ENCODE results near the gene AQP12B. TPM values are rescaled to one million over a fixed set of nuclear protein-coding genes. Genes with fewer than 3 reads are reported as not detected.

AQP12B gene
- total RNA-seq, 1 experiment from 2014 or later, result not detected

GRCh38 chr2:240640939-240641338 is 41.7 kb downstream of the AQP12B start:
- no peaks in the 10 kb centered on the region for H3K9me3 ChIP-seq (ENCODE audit: control insufficient read depth, low read depth, low read length)
- Mint-ChIP-seq H3K27me3 (ENCODE audit: low read depth) (peaks cover 36% of the 10 kb centered on the region), H3K4me1 (peaks cover 0 to 3% of the 10 kb centered on the region in 2 experiments; a peak in 1 of 4 replicates), H3K27ac (no peak overlapping the region), H3K36me3 (ENCODE audit: insufficient read depth in 1 of 3, low read depth in 3 of 3) (no peaks in the 10 kb centered on the region; a peak in 1 of 7 replicates), H3K9me3 (peaks cover 2 to 15% of the 10 kb centered on the region in 2 experiments; a peak in 4 of 5 replicates), H3K4me3 (no peak overlapping the region)
- H3K79me1 ChIP-seq (ENCODE audit: insufficient read depth, low read depth, low read length, poor library complexity, severe bottlenecking), result no peaks in the 10 kb centered on the region
- no peaks in the 10 kb centered on the region for H3K23me2 ChIP-seq (ENCODE audit: insufficient read length, low read depth, low read length, poor library complexity, severe bottlenecking)
- no peak overlapping the region for H3K18ac ChIP-seq (ENCODE audit: insufficient read length, low read depth, low read length)
- H3T11ph ChIP-seq (ENCODE audit: low read length), result no peak overlapping the region
- no peak overlapping the region for H2AK5ac ChIP-seq (ENCODE audit: insufficient read length, low read length)
- H3K79me2 ChIP-seq (ENCODE audit: insufficient read depth, low read length), result no peaks in the 10 kb centered on the region
- no peaks in the 10 kb centered on the region for H4K20me1 ChIP-seq (ENCODE audit: control insufficient read depth, insufficient read depth, insufficient read length)
- H4K8ac ChIP-seq (replicated peaks; ENCODE audit: insufficient read length, low read depth, low read length), result no peak overlapping the region
- no peak overlapping the region for H3K4ac ChIP-seq (ENCODE audit: low read depth, low read length)
- no peak overlapping the region for H3K4me2 ChIP-seq (ENCODE audit: insufficient read depth, insufficient read length, low read length)
- peak; percentile 82 for DNase-seq
- H3K14ac ChIP-seq (ENCODE audit: insufficient read depth, low read length), result no peak overlapping the region
- no peaks in the 10 kb centered on the region; the same call in 1 of the 2 replicates for H3K27me3 ChIP-seq (ENCODE audit: insufficient read depth, low read length)
- H2BK120ac ChIP-seq (ENCODE audit: low read depth, low read length, poor library complexity, severe bottlenecking), result no peak overlapping the region
- H4K91ac ChIP-seq (ENCODE audit: insufficient read length, low read depth, low read length), result no peak overlapping the region
- no peak overlapping the region for H2BK15ac ChIP-seq (ENCODE audit: low read depth, low read length)
- H3K56ac ChIP-seq (ENCODE audit: insufficient read length, low read depth, low read length), result no peak overlapping the region
- H2AFZ ChIP-seq (ENCODE audit: low read length), result no peak overlapping the region
- no peak overlapping the region for H3K9ac ChIP-seq (ENCODE audit: extremely low read depth, insufficient read length, low read length)
- TF ChIP-seq CTCF (conservative IDR thresholded peaks at IDR 0.05), result peak; percentile 73
- no peak overlapping the region for H4K5ac ChIP-seq (ENCODE audit: insufficient read length, low read depth, low read length)
- no peak overlapping the region for H2BK5ac ChIP-seq (ENCODE audit: insufficient read length, low read length)
- H2BK12ac ChIP-seq (ENCODE audit: insufficient read length, low read depth, low read length), result no peak overlapping the region
- H3K27ac ChIP-seq (ENCODE audit: insufficient read length, low read depth, low read length), result no peak overlapping the region
- no peaks in the 10 kb centered on the region for H3K4me1 ChIP-seq (ENCODE audit: insufficient read depth, low read length)
- no CpG with 5 or more reads among the region's 16 CpGs for WGBS (ENCODE audit: extremely low coverage, insufficient read length, low lambda C conversion rate)
- no peak overlapping the region for H2BK20ac ChIP-seq (ENCODE audit: low read depth, low read length, poor library complexity, severe bottlenecking)
- no peak overlapping the region for H3K23ac ChIP-seq (ENCODE audit: insufficient read length, low read depth, low read length)
